Upper lobe of right lung (tissue), 1 donor: ENCODE data around the gene USP31. TPM values are rescaled to one million over a fixed set of nuclear protein-coding genes. Genes with fewer than 3 reads are reported as not detected.
A peak's percentile ranks its signal among the peaks of the same experiment; 100 is the strongest.

Experiments used
- ATAC-seq: fragments of 200-7000 bp; cut with Tn5 transposase; one replicate; pipeline ENCODE4 v1.9.1; 2020; ENCODE audit warnings: mild to moderate bottlenecking, moderate library complexity
- DNase-seq: peaks from one replicate; pipeline ENCODE4 v3.0.0-alpha.2; 2020
- H3K27ac ChIP-seq: fragments of 200-600 bp; one replicate; pipeline ENCODE4 v1.8.0; 2022
- H3K27me3 ChIP-seq: fragments of 200-600 bp; one replicate; pipeline ENCODE4 v1.8.0; 2022; ENCODE audit warnings: mild to moderate bottlenecking
- H3K36me3 ChIP-seq: fragments of 200-600 bp; one replicate; pipeline ENCODE4 v1.8.0; 2022
- H3K4me1 ChIP-seq: fragments of 200-600 bp; one replicate; pipeline ENCODE4 v1.8.0; 2022
- H3K4me3 ChIP-seq: fragments of 200-600 bp; one replicate; pipeline ENCODE4 v1.8.0; 2022; ENCODE audit warnings: mild to moderate bottlenecking
- H3K9me3 ChIP-seq: fragments of 200-600 bp; one replicate; pipeline ENCODE4 v1.8.0; 2022
- CTCF ChIP-seq: fragments of 200-600 bp; IDR thresholded peaks from one replicate; pipeline ENCODE4 v1.8.0; 2022; ENCODE audit warnings: antibody characterized with exemption
- intact Hi-C: fragments of 100-400 bp; cut with DNase I; formaldehyde crosslinking; loops from one replicate; pipeline ENCODE4 v1.11.0; 2022
- total RNA-seq: library from RNA; stranded (reverse); fragmentation: NEBNext Ultra II Directional; extraction: Animal tissue kit (Norgen Biotek cat#: 25700); gene quantifications from one replicate; pipeline ENCODE4 v1.2.1, GENCODE V29; 2021
- donor health status: DM: no; HTN: yes; CAD: no; lungs with severe emphysema.

Gene USP31
- total RNA-seq, 1 donor from 2014 or later = 15.9 TPM

- no peak for TF ChIP-seq CTCF
Measured at GRCh38 chr16:23057013-23057596, 92.1 kb downstream of the USP31 start.

DNA sequence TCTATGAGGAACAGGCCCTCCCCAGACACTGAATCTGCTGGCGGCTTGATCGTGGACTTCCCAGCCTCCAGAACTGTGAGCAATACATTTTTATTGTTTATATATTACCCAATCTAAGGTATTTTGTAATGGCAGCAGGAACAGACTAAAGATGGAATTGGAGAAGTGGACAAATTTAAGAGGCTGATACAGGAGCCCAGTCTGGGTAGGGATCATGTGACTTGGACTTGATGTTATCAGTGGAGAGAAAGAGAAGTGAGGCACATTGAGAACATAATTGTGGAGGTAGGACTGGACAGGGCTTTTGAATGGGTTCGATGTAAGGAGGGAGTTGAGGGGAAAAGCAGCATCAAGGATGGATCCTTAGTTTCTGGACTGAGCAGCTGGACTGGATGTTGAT, 93.8 kb downstream of the USP31 start:
- no peaks in the 10 kb centered on the region for H3K4me1 ChIP-seq
- peak; percentile 43 for ATAC-seq
- H3K27ac ChIP-seq = no peak overlapping the region
- H3K9me3 ChIP-seq = no peaks in the 10 kb centered on the region
- H3K27me3 ChIP-seq = peaks cover 35% of the 10 kb centered on the region
- H3K4me3 ChIP-seq = no peak overlapping the region
- H3K36me3 ChIP-seq = no peaks in the 10 kb centered on the region
- intact Hi-C loops = no loop called here
- no peak for TF ChIP-seq CTCF
- no peak for DNase-seq

More at GRCh38 chr16:23057013-23057596, 92.1 kb downstream of the USP31 start:
- DNase-seq (no peak), ATAC-seq (no peak)
- Histone ChIP-seq H3K4me1 (no peaks in the 10 kb centered on the region), H3K9me3 (no peaks in the 10 kb centered on the region), H3K27ac (no peak overlapping the region), H3K36me3 (no peaks in the 10 kb centered on the region), H3K27me3 (peaks cover 19% of the 10 kb centered on the region), H3K4me3 (no peak overlapping the region)
- intact Hi-C loops = no loop called here

GRCh38 chr16:23052908-23053580, 96.2 kb downstream of the USP31 start:
- DNase-seq (no peak), ATAC-seq (no peak)
- H3K4me3 ChIP-seq = no peak overlapping the region
- no peaks in the 10 kb centered on the region for H3K4me1 ChIP-seq
- no peaks in the 10 kb centered on the region for H3K9me3 ChIP-seq
- H3K36me3 ChIP-seq = no peaks in the 10 kb centered on the region
- intact Hi-C loops = no loop called here
- no peak for TF ChIP-seq CTCF
- no peak overlapping the region for H3K27ac ChIP-seq
- H3K27me3 ChIP-seq = peaks cover 48% of the 10 kb centered on the region

DNA sequence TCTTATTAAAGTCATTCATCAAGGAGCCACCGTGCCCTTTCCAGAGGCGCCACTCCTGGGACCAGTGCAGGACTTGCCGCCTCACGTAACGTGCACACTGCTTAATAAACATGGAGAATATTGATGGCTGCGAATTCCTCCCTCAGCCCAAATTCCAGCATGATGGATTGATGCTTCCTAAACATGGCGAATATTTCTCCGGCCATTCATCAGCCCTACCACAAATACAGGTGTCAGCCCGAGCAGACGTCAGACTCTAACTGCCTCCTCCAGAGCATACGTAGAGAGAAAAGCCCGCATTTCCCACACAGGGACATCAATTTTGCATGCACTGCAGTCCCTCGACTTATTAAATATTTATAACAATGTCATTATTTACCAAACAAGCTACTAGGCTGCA, 97.0 kb downstream of the USP31 start:
- no peaks in the 10 kb centered on the region for H3K4me1 ChIP-seq
- DNase-seq (no peak), ATAC-seq (no peak)
- intact Hi-C loops = no loop called here
- H3K4me3 ChIP-seq = no peak overlapping the region
- H3K27me3 ChIP-seq = peaks cover 48% of the 10 kb centered on the region
- TF ChIP-seq CTCF = no peak
- H3K36me3 ChIP-seq = no peaks in the 10 kb centered on the region
- H3K27ac ChIP-seq = no peak overlapping the region
- H3K9me3 ChIP-seq = no peaks in the 10 kb centered on the region

DNA sequence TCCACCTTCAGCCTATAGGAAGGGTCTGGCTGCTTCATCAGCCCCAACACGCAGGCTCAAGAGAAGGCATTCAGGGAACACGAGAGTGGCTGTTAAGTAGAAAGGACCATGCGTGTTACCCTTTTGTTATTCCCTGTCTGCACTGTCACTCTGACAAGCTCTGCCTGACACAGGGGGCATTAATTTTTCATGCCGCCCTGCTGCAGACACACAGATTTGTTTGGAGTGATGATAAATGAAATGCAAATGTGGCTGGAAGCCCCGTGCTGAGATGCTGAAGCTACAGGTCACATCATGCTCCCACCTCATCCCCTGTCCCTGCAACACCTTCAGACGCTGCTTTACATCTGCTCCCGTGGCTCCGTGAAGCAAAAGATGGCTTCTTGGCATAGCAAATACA, 97.7 kb downstream of the USP31 start:
- no peak for DNase-seq
- Histone ChIP-seq H3K27ac (no peak overlapping the region), H3K36me3 (no peaks in the 10 kb centered on the region)

More for the DNA sequence above, 97.7 kb downstream of the USP31 start:
- H3K4me1 ChIP-seq = no peaks in the 10 kb centered on the region
- intact Hi-C loops = no loop called here
- ATAC-seq = no peak
- no peak overlapping the region for H3K4me3 ChIP-seq
- no peak for TF ChIP-seq CTCF
- peaks cover 48% of the 10 kb centered on the region for H3K27me3 ChIP-seq
- H3K9me3 ChIP-seq = no peaks in the 10 kb centered on the region
